HEK293 (cell line): ENCODE results near the gene AJUBA.
A peak's percentile ranks its signal among the peaks of the same experiment; 100 is the strongest.

ENCODE experiments used
- ATF2 ChIP-seq: fragments of 450-650 bp; formaldehyde crosslinking; IDR thresholded peaks from 2 replicates; pipeline ENCODE4 v1.5.1; 2016; ENCODE audit warnings: missing biosample characterization, missing genetic modification characterization, low read depth
- KLF1 ChIP-seq: fragments of 450-650 bp; formaldehyde crosslinking; IDR thresholded peaks from 2 replicates; pipeline ENCODE4 v1.5.1; 2016; ENCODE audit warnings: missing biosample characterization, missing genetic modification characterization
- KLF17 ChIP-seq: fragments of 450-650 bp; formaldehyde crosslinking; IDR thresholded peaks from 2 replicates; pipeline ENCODE4 v1.5.1; 2016; ENCODE audit warnings: missing biosample characterization, missing genetic modification characterization
- KLF7 ChIP-seq: fragments of 450-650 bp; formaldehyde crosslinking; IDR thresholded peaks from 2 replicates; pipeline ENCODE4 v1.5.1; 2016; ENCODE audit warnings: missing biosample characterization, missing genetic modification characterization, borderline replicate concordance
- PRDM1 ChIP-seq: fragments of 450-650 bp; formaldehyde crosslinking; IDR thresholded peaks from 2 replicates; pipeline ENCODE4; 2016; ENCODE audit warnings: missing biosample characterization, missing genetic modification characterization
- PRDM6 ChIP-seq: fragments of 450-650 bp; formaldehyde crosslinking; IDR thresholded peaks from 2 replicates; pipeline ENCODE4 v1.5.1; 2017; ENCODE audit warnings: missing biosample characterization, missing genetic modification characterization
- SALL2 ChIP-seq: fragments of 450-650 bp; formaldehyde crosslinking; IDR thresholded peaks from 2 replicates; pipeline ENCODE4 v1.5.0; 2017; ENCODE audit warnings: missing biosample characterization, mild to moderate bottlenecking, missing genetic modification characterization, borderline replicate concordance
- WT1 ChIP-seq: fragments of 450-650 bp; formaldehyde crosslinking; IDR thresholded peaks from 2 replicates; pipeline ENCODE4 v1.5.1; 2016; ENCODE audit warnings: missing biosample characterization, missing genetic modification characterization
- ZBTB21 ChIP-seq: fragments of 450-650 bp; formaldehyde crosslinking; IDR thresholded peaks from 2 replicates; pipeline ENCODE4 v1.5.1; 2017; ENCODE audit warnings: missing biosample characterization, missing genetic modification characterization
- ZBTB26 ChIP-seq: fragments of 450-650 bp; formaldehyde crosslinking; optimal IDR thresholded peaks from 2 replicates; pipeline ENCODE3; 2016; ENCODE audit warnings: missing biosample characterization, mild to moderate bottlenecking, missing genetic modification characterization
- ZBTB49 ChIP-seq: fragments of 450-650 bp; formaldehyde crosslinking; IDR thresholded peaks from 2 replicates; pipeline ENCODE4 v1.5.1; 2016; ENCODE audit warnings: missing biosample characterization, missing genetic modification characterization, low read depth
- ZBTB8A ChIP-seq: fragments of 450-650 bp; formaldehyde crosslinking; IDR thresholded peaks from 2 replicates; pipeline ENCODE4 v1.5.1; 2016; ENCODE audit warnings: missing biosample characterization, missing genetic modification characterization
- ZNF121 ChIP-seq: fragments of 450-650 bp; formaldehyde crosslinking; IDR thresholded peaks from 2 replicates; pipeline ENCODE4 v1.5.1; 2016; ENCODE audit warnings: missing biosample characterization, missing genetic modification characterization
- ZNF174 ChIP-seq: fragments of 450-650 bp; formaldehyde crosslinking; IDR thresholded peaks from 2 replicates; pipeline ENCODE4 v1.5.0; 2017; ENCODE audit warnings: missing biosample characterization, mild to moderate bottlenecking, missing genetic modification characterization
- ZNF18 ChIP-seq: fragments of 450-650 bp; formaldehyde crosslinking; IDR thresholded peaks from 2 replicates; pipeline ENCODE4 v1.5.1; 2016; ENCODE audit warnings: missing biosample characterization, missing genetic modification characterization
- ZNF239 ChIP-seq: fragments of 450-650 bp; formaldehyde crosslinking; IDR thresholded peaks from 2 replicates; pipeline ENCODE4 v1.5.1; 2016; ENCODE audit warnings: missing biosample characterization, missing genetic modification characterization
- ZNF24 ChIP-seq: fragments of 450-650 bp; formaldehyde crosslinking; IDR thresholded peaks from 2 replicates; pipeline ENCODE4 v1.5.1; 2016; ENCODE audit warnings: missing biosample characterization, missing genetic modification characterization
- ZNF280D ChIP-seq: fragments of 450-650 bp; formaldehyde crosslinking; IDR thresholded peaks from 2 replicates; pipeline ENCODE4 v1.5.1; 2016; ENCODE audit warnings: missing biosample characterization, missing genetic modification characterization
- ZNF423 ChIP-seq: fragments of 450-650 bp; formaldehyde crosslinking; IDR thresholded peaks from 2 replicates; pipeline ENCODE4 v1.5.1; 2016; ENCODE audit warnings: missing biosample characterization, missing genetic modification characterization
- ZNF529 ChIP-seq: fragments of 450-650 bp; formaldehyde crosslinking; IDR thresholded peaks from 2 replicates; pipeline ENCODE4 v1.5.1; 2017; ENCODE audit warnings: missing genetic modification characterization, missing biosample characterization; ENCODE audit not compliant: insufficient replicate concordance
- ZNF530 ChIP-seq: fragments of 450-650 bp; formaldehyde crosslinking; IDR thresholded peaks from 2 replicates; pipeline ENCODE4 v1.5.1; 2016; ENCODE audit warnings: low read depth, missing biosample characterization, missing genetic modification characterization
- ZNF580 ChIP-seq: fragments of 450-650 bp; formaldehyde crosslinking; IDR thresholded peaks from 2 replicates; pipeline ENCODE4 v1.5.1; 2016; ENCODE audit warnings: missing biosample characterization, missing genetic modification characterization
- ZNF610 ChIP-seq: fragments of 450-650 bp; formaldehyde crosslinking; IDR thresholded peaks from 2 replicates; pipeline ENCODE4 v1.5.1; 2016; ENCODE audit warnings: missing biosample characterization, missing genetic modification characterization, borderline replicate concordance
- ZNF623 ChIP-seq: fragments of 450-650 bp; formaldehyde crosslinking; IDR thresholded peaks from 2 replicates; pipeline ENCODE4 v1.5.1; 2016; ENCODE audit warnings: missing biosample characterization, missing genetic modification characterization
- ZNF664 ChIP-seq: fragments of 450-650 bp; formaldehyde crosslinking; IDR thresholded peaks from 2 replicates; pipeline ENCODE4 v1.5.1; 2016; ENCODE audit warnings: missing biosample characterization, missing genetic modification characterization
- ZNF701 ChIP-seq: fragments of 450-650 bp; formaldehyde crosslinking; IDR thresholded peaks from 2 replicates; pipeline ENCODE4 v1.5.1; 2016; ENCODE audit warnings: missing biosample characterization, missing genetic modification characterization
- ZNF837 ChIP-seq: fragments of 450-650 bp; formaldehyde crosslinking; IDR thresholded peaks from 2 replicates; pipeline ENCODE4 v1.5.1; 2016; ENCODE audit warnings: missing biosample characterization, missing genetic modification characterization

Gene AJUBA

GRCh38 chr14:23025151-23025814 is 42.9 kb upstream of the AJUBA start (continued):
- TF ChIP-seq ZNF610 (0 out of 2 replicates have a peak, but pooled peaks have one; percentile 21), ZBTB21 (no peak), ZNF701 (no peak), ZNF423 (peak; percentile 83), ZNF174 (no peak), KLF17 (tag by site-specific recombination) (0 out of 2 replicates have a peak, but pooled peaks have one; percentile 56), KLF1 (tag by site-specific recombination) (peak; percentile 29; the same call in 1 of the 2 replicates), ATF2 (tag by site-specific recombination) (no peak), ZBTB8A (tag by site-specific recombination) (peak; percentile 57), ZNF580 (0 out of 2 replicates have a peak, but pooled peaks have one; percentile 13), ZNF239 (tag by site-specific recombination) (no peak), WT1 (tag by site-specific recombination) (no peak), ZNF664 (no peak), PRDM6 (no peak), ZNF280D (tag by site-specific recombination) (no peak), SALL2 (tag by site-specific recombination) (no peak), ZNF24 (tag by site-specific recombination) (no peak), KLF7 (no peak), ZBTB26 (tag by site-specific recombination) (no peak), ZNF529 (tag by site-specific recombination) (no peak), ZNF18 (tag by site-specific recombination) (peak; percentile 90), ZNF837 (tag by site-specific recombination) (no peak), ZBTB49 (no peak), ZNF623 (no peak), ZNF121 (tag by site-specific recombination) (no peak), ZNF530 (tag by site-specific recombination) (no peak), PRDM1 (tag by site-specific recombination) (no peak)
